Thoracic aorta (tissue), 2 donors: ENCODE measurements around the gene PDE4D. TPM values are rescaled to one million over a fixed set of nuclear protein-coding genes. Genes with fewer than 3 reads are reported as not detected.

Source experiments
- ATAC-seq: fragments of 150-250 bp; one replicate; pipeline ENCODE4 v1.8.0; 2017; ENCODE audit warnings: low read depth; ENCODE audit not compliant: insufficient number of reproducible peaks, low FRiP score
- DNase-seq: peaks from one replicate; pipeline ENCODE4 v3.0.0-alpha.2; 2020; ENCODE audit warnings: low spot score
- H3K27ac ChIP-seq, 2 donors: fragments of 200-600 bp; sonication (generic); 1 replicate in 1 of 2; 2 replicates in 1 of 2; pipeline ENCODE4 v1.5.1; 2016; ENCODE audit warnings: mild to moderate bottlenecking in 2 of 2, moderate library complexity in 2 of 2
- H3K27me3 ChIP-seq: fragments of 200-600 bp; sonication (generic); replicated peaks from 2 replicates; pipeline ENCODE4 v1.6.0; 2016; ENCODE audit warnings: mild to moderate bottlenecking; ENCODE audit not compliant: insufficient read depth
- H3K36me3 ChIP-seq: fragments of 200-600 bp; sonication (generic); one replicate; pipeline ENCODE4 v1.5.1; 2016
- H3K4me1 ChIP-seq, 2 donors: fragments of 200-600 bp; sonication (generic); 1 replicate in 1 of 2; 2 replicates in 1 of 2; pipeline versions ENCODE4 v1.5.1 to v1.6.0; 2016; ENCODE audit warnings: low read depth in 2 of 2, mild to moderate bottlenecking in 1 of 2; ENCODE audit not compliant: control insufficient read depth in 1 of 2
- H3K4me3 ChIP-seq: fragments of 200-600 bp; sonication (generic); 2 replicates; pipeline ENCODE4 v1.5.1; 2016; ENCODE audit warnings: mild to moderate bottlenecking
- H3K9me3 ChIP-seq: fragments of 200-600 bp; sonication (generic); 2 replicates; pipeline ENCODE4 v1.5.1; 2016
- CTCF ChIP-seq: fragments of 200-600 bp; sonication (generic); IDR thresholded peaks from one replicate; pipeline ENCODE4 v1.5.1; 2019; ENCODE audit warnings: antibody characterized with exemption
- total RNA-seq, 2 donors: library from RNA; depleted of rRNA; stranded (reverse); fragments of >200 nt; gene quantifications; one replicate each; pipeline versions ENCODE4 v1.1.0 to v1.2.3, GENCODE V29; 2016

PDE4D gene
- total RNA-seq, 2 donors from 2014 or later = 34.0 to 85.8 TPM

- Histone ChIP-seq H3K4me1 (peaks cover 10 to 24% of the 10 kb centered on the region in 2 donors), H3K9me3 (no peaks in the 10 kb centered on the region), H3K27ac (no peak overlapping the region), H3K4me3 (no peak overlapping the region), H3K36me3 (no peaks in the 10 kb centered on the region), H3K27me3 (no peaks in the 10 kb centered on the region)
- TF ChIP-seq CTCF = no peak
- ATAC-seq (no peak), DNase-seq (no peak)
These were observed 232.2 kb downstream of the PDE4D start for GRCh38 chr5:59661311-59661710.

- no peak for TF ChIP-seq CTCF
- H3K36me3 ChIP-seq = no peaks in the 10 kb centered on the region
- peaks cover 10 to 24% of the 10 kb centered on the region in 2 donors for H3K4me1 ChIP-seq
- no peaks in the 10 kb centered on the region for H3K9me3 ChIP-seq
- DNase-seq (no peak), ATAC-seq (no peak)
- no peak overlapping the region for H3K27ac ChIP-seq
- H3K27me3 ChIP-seq = no peaks in the 10 kb centered on the region
- H3K4me3 ChIP-seq = no peak overlapping the region
These were observed 232.8 kb downstream of the PDE4D start for GRCh38 chr5:59660737-59661136.

- no peaks in the 10 kb centered on the region for H3K36me3 ChIP-seq
- no peak overlapping the region for H3K27ac ChIP-seq
- peaks cover 5 to 6% of the 10 kb centered on the region in 2 donors for H3K4me1 ChIP-seq
- no peaks in the 10 kb centered on the region for H3K9me3 ChIP-seq
- no peak for DNase-seq
- no peak for ATAC-seq
- no peak overlapping the region for H3K4me3 ChIP-seq
- no peaks in the 10 kb centered on the region for H3K27me3 ChIP-seq
- no peak for TF ChIP-seq CTCF
These were observed 236.9 kb downstream of the PDE4D start for GRCh38 chr5:59656351-59657254.

DNA sequence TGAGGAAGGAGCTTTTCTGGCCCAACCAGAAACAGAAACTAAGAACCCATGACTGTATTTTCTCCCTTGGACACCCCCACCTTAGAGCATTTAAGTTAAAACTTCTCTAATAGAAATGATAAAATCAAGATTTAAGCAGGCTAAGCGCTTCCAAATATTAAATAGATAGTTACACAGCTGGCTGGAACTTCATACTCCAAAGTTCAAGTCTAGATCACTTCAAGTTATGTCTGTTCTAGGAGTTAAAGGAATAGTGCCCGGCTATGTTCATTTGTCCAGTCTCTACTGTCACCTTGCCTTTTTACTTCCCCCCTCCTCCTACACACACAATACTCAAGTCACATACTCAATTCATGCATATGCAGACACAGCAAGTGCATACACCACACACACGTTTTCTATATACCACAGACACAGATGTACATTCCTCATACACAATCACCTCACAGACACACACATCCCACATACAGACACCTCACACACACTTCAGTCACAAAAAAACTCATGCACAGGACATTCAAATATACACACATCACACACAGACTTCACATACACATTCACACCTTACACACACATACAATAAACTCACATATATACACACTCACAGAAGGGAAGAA, 237.7 kb downstream of the PDE4D start:
- no peak for ATAC-seq
- Histone ChIP-seq H3K9me3 (no peaks in the 10 kb centered on the region), H3K4me1 (peaks cover 5 to 6% of the 10 kb centered on the region in 2 donors), H3K27me3 (no peaks in the 10 kb centered on the region), H3K27ac (no peak overlapping the region), H3K36me3 (no peaks in the 10 kb centered on the region), H3K4me3 (no peak overlapping the region)
- DNase-seq = no peak
- no peak for TF ChIP-seq CTCF

DNA sequence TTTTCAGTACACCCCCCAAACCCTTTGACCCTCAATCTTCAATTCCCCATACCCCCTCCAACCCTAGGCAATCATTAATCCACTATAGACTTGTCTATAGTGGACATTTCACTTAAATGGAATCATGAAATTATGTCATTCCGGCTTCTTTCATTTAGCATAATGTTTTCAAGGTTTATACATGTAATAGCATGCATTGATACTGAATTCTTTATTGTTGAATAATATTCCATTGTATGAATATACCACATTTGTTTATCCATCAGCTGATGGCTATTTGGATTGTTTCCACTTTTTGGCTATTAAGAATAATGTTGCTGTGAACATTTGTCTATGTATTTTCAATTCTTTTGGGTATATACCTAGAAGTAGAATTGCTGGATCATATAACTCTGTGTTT, 238.8 kb downstream of the PDE4D start:
- no peak for TF ChIP-seq CTCF
- H3K27me3 ChIP-seq = no peaks in the 10 kb centered on the region
- no peak overlapping the region for H3K27ac ChIP-seq
- H3K36me3 ChIP-seq = no peaks in the 10 kb centered on the region
- H3K4me1 ChIP-seq = no peaks in the 10 kb centered on the region
- ATAC-seq = no peak
- H3K9me3 ChIP-seq = no peaks in the 10 kb centered on the region
- DNase-seq = no peak
- no peak overlapping the region for H3K4me3 ChIP-seq
